ENCODE data around the gene TMEM60. TPM values are rescaled to one million over a fixed set of nuclear protein-coding genes. Genes with fewer than 3 reads are reported as not detected.
"Not testable (repeated sequence)": the region's sequence is repeated elsewhere in the genome, so short reads cannot be mapped to it uniquely, and the experiment has no call there.

Gene TMEM60
- total RNA-seq: 8.1 TPM
- long read RNA-seq, transcript TMEM60-201 (2 exons, 1,023 nt): major isoform, 5 of 8 reads
- long read RNA-seq, partial matches to known transcripts: 0 of 8 reads
- long read RNA-seq, other reads (novel, unspliced or antisense): 3 of 8 reads

GRCh38 chr7:77798394-77799077 lies at the start of gene TMEM60, which contains the start of gene PHTF2:
TSS of gene TMEM60 (minus strand) at chr7:77798434. CDS start at chr7:77794373, 4,061 bp downstream.
TSS of gene PHTF2 (plus strand) at chr7:77798773.
- ATAC-seq (peak; percentile 96), DNase-seq (peak; percentile 98)
- intact Hi-C loops (cut with micrococcal nuclease): no loop called here

- DNase-seq (no peak), ATAC-seq (no peak)
- intact Hi-C loops (cut with micrococcal nuclease): no loop called here
Measured at GRCh38 chr7:77846317-77847092, 48.3 kb upstream of the TMEM60 start.

GRCh38 chr7:77843194-77843593 lies 45.0 kb upstream of the TMEM60 start:
- intact Hi-C loops (cut with micrococcal nuclease): no loop called here
- DNase-seq (no peak), ATAC-seq (no peak)

GRCh38 chr7:77839919-77840318 lies 41.7 kb upstream of the TMEM60 start:
- no peak for DNase-seq
- intact Hi-C loops (cut with micrococcal nuclease): no loop called here
- no peak for ATAC-seq

- DNase-seq (no peak), ATAC-seq (peak; percentile 50)
- intact Hi-C loops (cut with micrococcal nuclease): no loop called here
Measured at GRCh38 chr7:77838929-77839491, 40.8 kb upstream of the TMEM60 start.

GRCh38 chr7:77837966-77838365 lies 39.7 kb upstream of the TMEM60 start:
- intact Hi-C loops (cut with micrococcal nuclease): no loop called here
- no peak for DNase-seq
- ATAC-seq: no peak

GRCh38 chr7:77837275-77837674 lies 39.0 kb upstream of the TMEM60 start:
- peak; percentile 53 for ATAC-seq
- DNase-seq: no peak
- intact Hi-C loops (cut with micrococcal nuclease): no loop called here

GRCh38 chr7:77836425-77836824 lies 38.2 kb upstream of the TMEM60 start:
- ATAC-seq; DNase-seq; intact Hi-C loops (cut with micrococcal nuclease): not testable (repeated sequence)

GRCh38 chr7:77833136-77833535 lies 34.9 kb upstream of the TMEM60 start:
- DNase-seq (no peak), ATAC-seq (no peak)
- intact Hi-C loops (cut with micrococcal nuclease): no loop called here

- intact Hi-C loops (cut with micrococcal nuclease): no loop called here
- DNase-seq: no peak
- ATAC-seq: no peak
Measured at GRCh38 chr7:77831953-77832352, 33.7 kb upstream of the TMEM60 start.

- intact Hi-C loops (cut with micrococcal nuclease): no loop called here
- DNase-seq: no peak
- no peak for ATAC-seq
Measured at GRCh38 chr7:77831481-77831880, 33.2 kb upstream of the TMEM60 start.

- ATAC-seq (peak; percentile 54), DNase-seq (no peak)
- intact Hi-C loops (cut with micrococcal nuclease): no loop called here
Measured at GRCh38 chr7:77830649-77831355, 32.6 kb upstream of the TMEM60 start.

GRCh38 chr7:77827999-77828398 lies 29.8 kb upstream of the TMEM60 start:
- DNase-seq (no peak), ATAC-seq (no peak)
- intact Hi-C loops (cut with micrococcal nuclease): no loop called here

- DNase-seq (no peak), ATAC-seq (no peak)
- intact Hi-C loops (cut with micrococcal nuclease): no loop called here
Measured at GRCh38 chr7:77826300-77826699, 28.1 kb upstream of the TMEM60 start.

GRCh38 chr7:77825131-77825530 lies 26.9 kb upstream of the TMEM60 start:
- intact Hi-C loops (cut with micrococcal nuclease): no loop called here
- DNase-seq (no peak), ATAC-seq (no peak)

GRCh38 chr7:77824636-77825035 lies 26.4 kb upstream of the TMEM60 start:
- ATAC-seq (no peak), DNase-seq (no peak)
- intact Hi-C loops (cut with micrococcal nuclease): no loop called here

- intact Hi-C loops (cut with micrococcal nuclease): no loop called here
- no peak for ATAC-seq
- no peak for DNase-seq
Measured at GRCh38 chr7:77823787-77824186, 25.6 kb upstream of the TMEM60 start.

- intact Hi-C loops (cut with micrococcal nuclease): no loop called here
- DNase-seq: no peak
- ATAC-seq: no peak
Measured at GRCh38 chr7:77822269-77822668, 24.0 kb upstream of the TMEM60 start.

- no peak for DNase-seq
- intact Hi-C loops (cut with micrococcal nuclease): no loop called here
- ATAC-seq: no peak
Measured at GRCh38 chr7:77820967-77821366, 22.7 kb upstream of the TMEM60 start.

GRCh38 chr7:77819021-77819420 lies 20.8 kb upstream of the TMEM60 start:
- intact Hi-C loops (cut with micrococcal nuclease): no loop called here
- DNase-seq (no peak), ATAC-seq (no peak)

Data from left ventricle myocardium superior (tissue), 1 donor.